ENCODE measurements around the gene PAF1. TPM values are rescaled to one million over a fixed set of nuclear protein-coding genes. Genes with fewer than 3 reads are reported as not detected.
A peak's percentile ranks its signal among the peaks of the same experiment; 100 is the strongest.

The PAF1 gene
- total and polyA plus RNA-seq, 10 donors, result 27.4 to 51.3 (median 39.2) TPM

DNA sequence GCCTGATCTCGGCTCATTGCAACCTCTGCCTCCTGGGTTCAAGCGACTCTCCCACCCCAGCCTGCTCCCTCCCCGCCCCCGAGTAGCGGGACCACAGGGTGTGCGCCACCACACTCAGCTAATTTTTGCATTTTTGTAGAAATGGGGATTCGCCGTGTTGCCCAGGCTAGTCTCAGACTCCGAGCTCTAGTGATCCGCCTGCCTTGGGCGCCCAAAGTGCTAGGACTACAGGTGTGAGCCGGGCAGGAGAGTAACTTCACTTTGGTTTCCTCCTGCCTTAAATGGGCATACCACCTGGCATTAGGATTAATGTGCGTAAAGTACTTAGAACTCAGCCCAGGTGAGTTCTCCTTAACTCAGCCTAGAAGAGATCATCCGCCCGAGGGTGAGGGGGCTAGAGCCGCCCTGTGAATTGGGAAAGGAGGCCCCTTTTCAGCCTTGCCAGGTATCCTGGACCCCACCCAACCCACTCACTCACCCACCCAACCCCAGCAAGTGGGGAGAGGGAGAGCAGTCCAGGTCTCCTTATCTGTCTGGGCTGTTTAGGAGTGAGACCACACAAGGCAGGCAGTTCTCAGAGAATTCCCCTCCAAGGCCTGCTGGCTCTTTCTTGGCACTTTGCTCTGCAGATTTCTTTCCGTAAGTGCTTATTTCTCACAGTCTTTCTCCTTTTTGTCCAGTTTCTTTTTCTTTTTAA lies 14.5 kb upstream of the PAF1 start:
- H3K4me1 ChIP-seq, result peaks cover 40 to 83% (median 73%) of the 10 kb centered on the region in 6 donors
- peaks cover 4 to 22% (median 16%) of the 10 kb centered on the region in 6 donors for H3K36me3 ChIP-seq
- no peaks in the 10 kb centered on the region for H3K27me3 ChIP-seq (replicated peaks in 1 of 7)
- TF ChIP-seq CTCF (IDR thresholded peaks at IDR 0.05 in 8 of 11, conservative IDR thresholded peaks at IDR 0.05 in 3 of 11), result no peak
- TF ChIP-seq POLR2A (IDR thresholded peaks at IDR 0.05), result no peak
- TF ChIP-seq POLR2AphosphoS5 (IDR thresholded peaks at IDR 0.05), result peak in 2 of 3 donors; percentile 34 to 38
- 83 to 96% (median 89%) methylated on average over 14 to 17 of the region's 17 CpGs for WGBS, 5 donors
- DNase-seq, result no peak
- H3K9me3 ChIP-seq, result no peaks in the 10 kb centered on the region
- peak overlapping the region; percentile 88 to 100 (median 99) for H3K27ac ChIP-seq
- H3K4me3 ChIP-seq, result peak overlapping the region in 6 of 8 donors; percentile 74 to 99 (median 95)
- intact Hi-C loops (cut with DNase I; ENCODE audit: low total_unique reads), result no loop called here

GRCh38 chr19:39403331-39404312 lies 12.7 kb upstream of the PAF1 start:
- intact Hi-C loops (cut with DNase I; ENCODE audit: low total_unique reads), result no loop called here
- no peak for TF ChIP-seq CTCF (IDR thresholded peaks at IDR 0.05 in 8 of 11, conservative IDR thresholded peaks at IDR 0.05 in 3 of 11)
- peak; percentile 97 to 99 (median 97) for TF ChIP-seq POLR2AphosphoS5 (IDR thresholded peaks at IDR 0.05)
- TF ChIP-seq POLR2A (IDR thresholded peaks at IDR 0.05), result peak; percentile 29 to 93 (median 32)

DNA sequence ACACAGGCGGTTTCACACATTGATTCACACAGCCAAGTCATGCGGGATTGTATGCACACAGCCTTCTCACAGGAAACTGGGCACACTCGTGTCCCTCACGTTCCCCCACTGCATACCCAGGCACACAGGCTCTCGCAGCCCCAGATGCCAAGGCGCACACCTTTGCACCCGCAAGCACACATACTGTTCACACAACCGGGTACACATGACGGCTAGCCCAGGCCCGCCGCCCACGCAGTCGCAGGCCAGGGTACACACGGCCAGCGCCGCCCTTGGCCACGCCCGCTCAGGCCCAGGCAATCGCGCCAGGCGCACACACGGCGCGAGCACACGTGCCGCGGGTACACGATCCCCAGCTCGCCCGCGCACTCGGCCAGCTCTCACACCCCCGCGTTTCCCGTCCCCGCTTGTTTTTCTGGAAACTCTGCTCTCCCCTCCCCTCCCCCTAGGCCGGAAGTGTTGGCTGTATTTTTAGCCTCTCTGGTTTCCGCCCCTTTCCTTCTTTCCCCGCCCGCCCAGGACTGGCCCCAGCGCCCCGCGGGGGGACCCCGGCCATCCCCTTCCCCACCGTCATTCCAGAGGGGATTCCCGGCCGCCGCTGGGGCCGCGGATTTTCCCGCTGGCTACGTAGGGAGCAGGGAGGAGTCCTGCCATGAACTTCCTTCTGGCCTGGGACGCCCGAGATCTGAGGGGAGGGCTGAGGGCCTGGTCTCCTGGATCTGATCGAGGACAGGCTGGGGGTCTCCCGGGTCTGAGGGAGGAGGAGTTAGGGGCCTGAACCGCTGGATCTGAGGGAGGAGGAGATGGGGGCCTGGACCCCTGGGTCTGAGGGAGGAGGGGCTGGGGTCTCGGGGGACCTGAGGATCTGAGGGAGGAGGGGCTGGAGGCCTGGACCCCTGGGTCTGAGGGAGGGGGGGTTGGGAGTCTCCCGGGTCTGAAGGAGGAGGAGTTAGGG lies 11.7 kb upstream of the PAF1 start:
- peak overlapping the region; percentile 88 to 100 (median 99) for H3K27ac ChIP-seq
- H3K4me3 ChIP-seq, result peak overlapping the region; percentile 4 to 96 (median 44)
- no peaks in the 10 kb centered on the region for H3K9me3 ChIP-seq
- TF ChIP-seq CTCF (IDR thresholded peaks at IDR 0.05 in 8 of 11, conservative IDR thresholded peaks at IDR 0.05 in 3 of 11) (peak in 4 of 11 experiments; percentile 9 to 37 (median 10)), POLR2AphosphoS5 (IDR thresholded peaks at IDR 0.05) (peak; percentile 92 to 98 (median 93)), POLR2A (IDR thresholded peaks at IDR 0.05) (peak; percentile 13 to 61 (median 28))
- peaks cover 0 to 11% (median 1%) of the 10 kb centered on the region in 6 donors for H3K36me3 ChIP-seq
- DNase-seq, result peak; percentile 98
- H3K27me3 ChIP-seq (replicated peaks in 1 of 7), result no peaks in the 10 kb centered on the region
- intact Hi-C loops (cut with DNase I; ENCODE audit: low total_unique reads), result no loop called here
- WGBS, 5 donors, result 1 to 2% (median 2%) methylated on average over 50 to 59 of the region's 59 CpGs
- H3K4me1 ChIP-seq, result peaks cover 61 to 88% (median 83%) of the 10 kb centered on the region in 6 donors

More at GRCh38 chr19:39403331-39404312, 12.7 kb upstream of the PAF1 start:
- H3K9me3 ChIP-seq, result no peaks in the 10 kb centered on the region
- 0 to 2% (median 1%) methylated on average over 31 to 43 of the region's 43 CpGs for WGBS, 5 donors
- H3K36me3 ChIP-seq, result peaks cover 4 to 20% (median 11%) of the 10 kb centered on the region in 6 donors
- H3K27me3 ChIP-seq (replicated peaks in 1 of 7), result no peaks in the 10 kb centered on the region
- DNase-seq, result peak; percentile 100
- H3K4me1 ChIP-seq, result peaks cover 51 to 85% (median 78%) of the 10 kb centered on the region in 6 donors
- peak overlapping the region; percentile 30 to 96 (median 44) for H3K4me3 ChIP-seq
- H3K27ac ChIP-seq, result peak overlapping the region; percentile 88 to 100 (median 99)

All from spleen (tissue), 11 donors.